Thyroid gland (tissue), 4 donors: ENCODE results near the gene TP73. TPM values are rescaled to one million over a fixed set of nuclear protein-coding genes. Genes with fewer than 3 reads are reported as not detected.

ENCODE experiments used
- DNase-seq, 2 donors: peaks; one replicate each; pipeline ENCODE4 v3.0.0-alpha.2; 2019
- H3K27ac ChIP-seq, 3 donors: fragments of 200-600 bp; sonication (generic); 1 replicate in 2 of 3; 2 replicates in 1 of 3; pipeline ENCODE4 v1.5.1; 2016 to 2019; ENCODE audit warnings: mild to moderate bottlenecking in 1 of 3, moderate library complexity in 1 of 3
- H3K27me3 ChIP-seq: fragments of 200-600 bp; sonication (generic); one replicate; pipeline ENCODE4 v1.5.1; 2019
- H3K36me3 ChIP-seq, 2 donors: fragments of 200-600 bp; sonication (generic); one replicate each; pipeline ENCODE4 v1.5.1; 2016 to 2019
- H3K4me1 ChIP-seq, 2 donors: fragments of 200-600 bp; sonication (generic); one replicate each; pipeline ENCODE4 v1.5.1; 2017 to 2019
- H3K4me3 ChIP-seq, 3 donors: fragments of 200-600 bp; sonication (generic); replicated peaks in 1 of 3; 1 replicate in 2 of 3; 2 replicates in 1 of 3; pipeline ENCODE4 v1.5.1; 2016; ENCODE audit warnings: mild to moderate bottlenecking in 1 of 3
- H3K9me3 ChIP-seq: fragments of 200-600 bp; sonication (generic); one replicate; pipeline ENCODE4 v1.5.1; 2017
- POLR2A ChIP-seq, 2 donors: fragments of 450-650 bp; IDR thresholded peaks; one replicate each; pipeline ENCODE4 v1.6.1; 2017; ENCODE audit warnings: antibody characterized with exemption in 2 of 2, mild to moderate bottlenecking in 2 of 2, moderate library complexity in 1 of 2
- WGBS, 2 donors: methylation state at CpG; one replicate each; pipeline ENCODE4 v1.1.5; 2017; 5-methylcytosine and 5-hydroxymethylcytosine counted together
- intact Hi-C: fragments of 100-400 bp; cut with DNase I; formaldehyde crosslinking; loops from one replicate; pipeline ENCODE4 v1.15.1; 2023
- total RNA-seq, 4 donors: library from RNA; depleted of rRNA; stranded (reverse); fragments of >200 nt; gene quantifications; one replicate each; pipeline ENCODE4 v1.2.3, GENCODE V29; 2016
- TF ChIP-seq, protein P1 (sequence below), 6 experiments: fragments of 200-600 bp in 3 of 6; fragments of 450-650 bp in 3 of 6; sonication (generic) in 3 of 6; IDR thresholded peaks; one replicate each; pipeline ENCODE4 v1.5.1; 2016 to 2019; ENCODE audit warnings: antibody characterized with exemption in 6 of 6, mild to moderate bottlenecking in 2 of 6, inconsistent platforms in 1 of 6, moderate library complexity in 1 of 6

TP73 gene
- total RNA-seq, 4 donors from 2014 or later = 0.33 to 0.49 TPM; not detected in 2

DNA sequence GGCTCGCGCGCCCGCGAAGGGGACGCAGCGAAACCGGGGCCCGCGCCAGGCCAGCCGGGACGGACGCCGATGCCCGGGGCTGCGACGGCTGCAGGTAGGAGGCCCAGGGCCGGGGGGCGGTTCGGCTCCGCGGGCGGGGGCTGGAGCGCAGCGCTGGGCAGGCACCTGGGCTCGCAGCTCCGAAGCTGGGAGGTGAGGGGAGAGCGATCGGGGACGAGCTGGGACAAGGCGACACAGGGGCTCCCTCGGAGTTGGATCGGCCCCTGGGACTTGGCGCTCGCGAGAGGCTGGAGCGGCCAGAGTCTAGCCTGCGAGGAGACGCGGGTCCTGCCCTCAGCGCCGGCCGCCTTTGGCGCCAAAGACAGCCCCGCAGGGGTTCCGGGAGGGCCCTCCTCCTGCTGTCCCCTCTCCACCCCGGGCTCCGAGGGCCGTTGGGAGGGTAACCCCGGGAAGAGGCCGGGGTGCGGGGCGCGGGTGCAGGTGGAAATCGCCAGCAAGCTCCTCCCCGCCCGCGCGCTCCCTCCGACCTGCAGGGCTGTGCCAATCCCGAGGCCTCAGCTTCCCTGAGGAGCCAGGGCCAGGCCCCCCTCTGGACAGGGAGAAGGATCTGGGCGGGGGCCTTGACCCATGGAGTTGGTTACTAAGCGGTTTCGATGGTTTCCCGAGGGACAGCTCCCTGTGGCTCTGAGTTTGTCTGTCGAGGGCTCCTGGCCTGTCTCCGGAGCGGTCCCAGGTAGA, 401 bp downstream of the TP73 start:
- 0 to 31% methylated on average over 6 to 7 of the region's 68 CpGs for WGBS, 2 donors
- DNase-seq = no peak

DNA sequence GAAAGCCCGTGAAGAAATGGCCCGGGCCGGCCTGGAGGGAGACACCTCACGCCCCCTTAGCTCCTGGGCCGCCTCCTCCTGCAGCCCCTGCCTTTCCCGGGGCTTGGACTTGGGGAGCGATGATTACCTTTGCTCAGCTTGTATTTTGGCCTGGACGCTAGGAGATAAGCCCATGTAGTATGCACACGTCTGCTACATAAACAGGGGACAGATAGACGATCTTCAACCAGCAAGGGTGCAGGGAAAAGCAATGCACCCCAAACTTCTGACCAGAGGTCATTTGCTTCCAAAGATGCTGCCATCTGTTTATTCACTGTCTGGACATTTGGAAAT, 936 bp downstream of the TP73 start:
- Histone ChIP-seq H3K9me3 (no peaks in the 10 kb centered on the region), H3K4me3 (no peak overlapping the region), H3K36me3 (no peaks in the 10 kb centered on the region), H3K27ac (no peak overlapping the region), H3K4me1 (peaks cover 31 to 38% of the 10 kb centered on the region in 2 donors), H3K27me3 (peaks cover 17% of the 10 kb centered on the region)
- DNase-seq = no peak
- 45 to 69% methylated on average over 4 to 9 of the region's 10 CpGs for WGBS, 2 donors
- TF ChIP-seq POLR2A (IDR thresholded peaks at IDR 0.05) = no peak
- TF ChIP-seq, protein P1, sequence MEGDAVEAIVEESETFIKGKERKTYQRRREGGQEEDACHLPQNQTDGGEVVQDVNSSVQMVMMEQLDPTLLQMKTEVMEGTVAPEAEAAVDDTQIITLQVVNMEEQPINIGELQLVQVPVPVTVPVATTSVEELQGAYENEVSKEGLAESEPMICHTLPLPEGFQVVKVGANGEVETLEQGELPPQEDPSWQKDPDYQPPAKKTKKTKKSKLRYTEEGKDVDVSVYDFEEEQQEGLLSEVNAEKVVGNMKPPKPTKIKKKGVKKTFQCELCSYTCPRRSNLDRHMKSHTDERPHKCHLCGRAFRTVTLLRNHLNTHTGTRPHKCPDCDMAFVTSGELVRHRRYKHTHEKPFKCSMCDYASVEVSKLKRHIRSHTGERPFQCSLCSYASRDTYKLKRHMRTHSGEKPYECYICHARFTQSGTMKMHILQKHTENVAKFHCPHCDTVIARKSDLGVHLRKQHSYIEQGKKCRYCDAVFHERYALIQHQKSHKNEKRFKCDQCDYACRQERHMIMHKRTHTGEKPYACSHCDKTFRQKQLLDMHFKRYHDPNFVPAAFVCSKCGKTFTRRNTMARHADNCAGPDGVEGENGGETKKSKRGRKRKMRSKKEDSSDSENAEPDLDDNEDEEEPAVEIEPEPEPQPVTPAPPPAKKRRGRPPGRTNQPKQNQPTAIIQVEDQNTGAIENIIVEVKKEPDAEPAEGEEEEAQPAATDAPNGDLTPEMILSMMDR (IDR thresholded peaks at IDR 0.05) = no peak
- intact Hi-C loops = no loop called here

More for the DNA sequence above, 401 bp downstream of the TP73 start:
- H3K27ac ChIP-seq = no peak overlapping the region
- peak overlapping the region in 1 of 3 donors; percentile 6 for H3K4me3 ChIP-seq
- H3K9me3 ChIP-seq = no peaks in the 10 kb centered on the region
- H3K4me1 ChIP-seq = peaks cover 31 to 38% of the 10 kb centered on the region in 2 donors
- H3K27me3 ChIP-seq = peaks cover 17% of the 10 kb centered on the region
- intact Hi-C loops = no loop called here
- TF ChIP-seq POLR2A (IDR thresholded peaks at IDR 0.05) = no peak
- TF ChIP-seq, protein P1 (IDR thresholded peaks at IDR 0.05) = no peak
- no peaks in the 10 kb centered on the region for H3K36me3 ChIP-seq

DNA sequence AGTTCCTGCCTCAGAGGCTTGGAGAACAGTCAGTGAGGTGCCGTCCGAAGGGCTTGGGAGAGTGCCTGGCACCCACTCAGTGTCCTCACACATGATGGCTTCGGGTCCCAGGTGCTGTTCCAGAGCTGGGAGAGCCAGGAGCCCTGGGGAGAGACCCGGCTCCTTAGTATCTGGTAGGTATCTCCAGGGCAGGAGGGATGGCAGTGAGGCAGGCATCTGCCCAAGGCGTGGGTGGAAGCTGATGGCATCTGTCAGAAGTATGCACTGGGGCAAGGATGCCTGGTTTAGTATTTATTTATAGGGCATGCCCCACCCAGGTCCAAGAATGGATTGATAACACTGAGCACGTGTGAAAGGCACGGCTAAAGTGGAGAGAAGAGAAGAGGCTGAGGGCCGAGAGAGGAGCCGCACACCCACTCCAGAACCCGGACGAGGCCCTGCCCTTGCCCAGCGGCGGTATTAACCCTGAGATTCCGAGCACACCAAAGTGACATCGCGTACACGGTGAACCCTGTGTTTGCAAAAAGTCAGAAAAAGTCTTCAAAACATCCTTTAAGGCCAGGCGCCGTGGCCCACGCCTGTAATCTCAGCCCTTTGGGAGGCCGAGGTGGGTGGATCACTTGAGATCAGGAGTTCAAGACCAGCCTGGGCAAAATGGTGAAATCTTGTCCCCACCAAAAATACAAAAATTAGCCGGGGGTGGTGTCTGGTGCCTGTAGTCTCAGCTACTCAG, 2.4 kb downstream of the TP73 start:
- H3K27ac ChIP-seq = no peak overlapping the region
- 87% methylated on average over 21 to 22 of the region's 22 CpGs for WGBS, 2 donors
- intact Hi-C loops = no loop called here
- H3K27me3 ChIP-seq = peaks cover 17% of the 10 kb centered on the region
- no peaks in the 10 kb centered on the region for H3K9me3 ChIP-seq
- no peak for DNase-seq
- peaks cover 24 to 28% of the 10 kb centered on the region in 2 donors for H3K4me1 ChIP-seq
- TF ChIP-seq, protein P1 (IDR thresholded peaks at IDR 0.05) = no peak
- no peak for TF ChIP-seq POLR2A (IDR thresholded peaks at IDR 0.05)
- H3K4me3 ChIP-seq = no peak overlapping the region
- no peaks in the 10 kb centered on the region for H3K36me3 ChIP-seq

DNA sequence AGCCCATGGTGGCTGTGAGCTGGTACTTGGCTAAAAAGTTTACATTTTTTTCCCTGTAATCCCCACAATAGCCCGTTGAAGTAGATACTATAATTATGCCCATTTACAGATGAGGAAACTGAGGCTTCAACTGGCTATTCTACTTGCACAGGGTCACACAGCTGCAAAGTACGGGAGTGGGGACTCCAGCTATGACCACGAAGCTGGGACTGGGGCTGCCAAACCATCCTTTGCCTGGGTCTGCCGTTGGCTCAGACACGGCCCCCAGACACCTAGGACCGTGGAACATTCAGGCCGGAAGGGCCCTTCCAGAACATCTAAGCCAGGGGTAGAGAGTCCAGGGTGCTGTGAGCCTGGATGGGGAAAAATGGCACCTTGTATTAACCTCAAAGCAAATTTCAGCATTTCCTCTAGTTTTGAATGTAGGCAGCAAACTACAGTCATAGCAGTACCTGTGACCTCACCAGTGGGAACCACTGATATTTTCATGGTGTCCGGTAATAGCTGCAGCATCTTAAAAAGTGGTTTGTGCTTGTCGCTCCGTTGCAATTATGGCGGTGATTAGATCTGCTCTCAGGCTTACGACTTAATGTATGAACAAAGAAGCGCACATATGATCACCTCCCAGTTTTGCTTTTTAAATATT, 4.3 kb downstream of the TP73 start:
- Histone ChIP-seq H3K4me3 (no peak overlapping the region), H3K9me3 (no peaks in the 10 kb centered on the region), H3K27me3 (peaks cover 6% of the 10 kb centered on the region), H3K36me3 (no peaks in the 10 kb centered on the region), H3K4me1 (peaks cover 9 to 13% of the 10 kb centered on the region in 2 donors), H3K27ac (no peak overlapping the region)
- intact Hi-C loops = no loop called here
- WGBS, 2 donors = 84 to 90% methylated on average over 12 to 13 of the region's 13 CpGs
- no peak for DNase-seq
- no peak for TF ChIP-seq POLR2A (IDR thresholded peaks at IDR 0.05)
- TF ChIP-seq, protein P1 (IDR thresholded peaks at IDR 0.05) = no peak
